Amygdala (tissue), 56 donors: ENCODE results near the gene HMCES.

Experiments
- DNase-seq, 56 donors: peaks; one replicate each; lab custom pipeline; 2025; lab: John Stamatoyannopoulos, UW

HMCES gene

GRCh38 chr3:129278439-129278965, at the start of gene HMCES:
HMCES (plus strand) TSS chr3:129278870; CDS start chr3:129279733, 863 bp downstream.
- peak; percentile 3 to 95 (median 79) for DNase-seq

- no peak for DNase-seq
Measured at GRCh38 chr3:129228891-129229585, 49.6 kb upstream of the HMCES start.

- DNase-seq, result peak in 1 of 56 donors; percentile 17
Measured at GRCh38 chr3:129230311-129231019, 48.2 kb upstream of the HMCES start.

GRCh38 chr3:129231331-129232119, 47.1 kb upstream of the HMCES start:
- no peak for DNase-seq

- DNase-seq, result peak in 23 of 56 donors; percentile 4 to 57 (median 22)
Measured at GRCh38 chr3:129233538-129233937, 45.1 kb upstream of the HMCES start.

- DNase-seq, result no peak
Measured at GRCh38 chr3:129234441-129234840, 44.2 kb upstream of the HMCES start.

- no peak for DNase-seq
Measured at GRCh38 chr3:129235344-129235917, 43.2 kb upstream of the HMCES start.

GRCh38 chr3:129238945-129239705, 39.5 kb upstream of the HMCES start:
- DNase-seq, result no peak

GRCh38 chr3:129239991-129240390, 38.7 kb upstream of the HMCES start:
- DNase-seq, result no peak

- peak in 8 of 56 donors; percentile 5 to 36 (median 20) for DNase-seq
Measured at GRCh38 chr3:129240436-129240835, 38.2 kb upstream of the HMCES start.

GRCh38 chr3:129245141-129245540, 33.5 kb upstream of the HMCES start:
- DNase-seq, result no peak

GRCh38 chr3:129245641-129246306, 32.9 kb upstream of the HMCES start:
- DNase-seq, result peak in 51 of 56 donors; percentile 6 to 84 (median 49)

- DNase-seq, result no peak
Measured at GRCh38 chr3:129246636-129247035, 32.0 kb upstream of the HMCES start.

GRCh38 chr3:129248286-129248979, 30.2 kb upstream of the HMCES start:
- DNase-seq, result no peak

- peak; percentile 38 to 92 (median 74) for DNase-seq
Measured at GRCh38 chr3:129249284-129250065, 29.2 kb upstream of the HMCES start, which contains the start of gene COPG1. COPG1 (plus strand) TSS chr3:129249606; CDS start chr3:129249710, 104 bp downstream.

GRCh38 chr3:129252748-129253147, 25.9 kb upstream of the HMCES start:
- no peak for DNase-seq

- no peak for DNase-seq
Measured at GRCh38 chr3:129254536-129255230, 24.0 kb upstream of the HMCES start.
